GM23248 (cell line): ENCODE results near the gene SLC35F5.

ENCODE experiments used
- EZH2 ChIP-seq: fragments of 200-600 bp; sonication (generic); IDR thresholded peaks from 2 replicates; pipeline ENCODE4 v1.6.1; 2018; ENCODE audit warnings: antibody characterized with exemption, mild to moderate bottlenecking; ENCODE audit not compliant: insufficient read depth, poor library complexity, severe bottlenecking
- EZH2phosphoT487 ChIP-seq: fragments of 200-600 bp; sonication (generic); IDR thresholded peaks from 2 replicates; pipeline ENCODE4 v1.6.1; 2018; ENCODE audit warnings: antibody characterized with exemption, moderate library complexity, mild to moderate bottlenecking, low read depth; ENCODE audit not compliant: insufficient read depth

- TF ChIP-seq EZH2 (no peak), EZH2phosphoT487 (no peak)
These were observed 15.4 kb downstream of the SLC35F5 start for GRCh38 chr2:113741091-113741490.
